D721Med (cell line): ENCODE measurements around the gene GDPD4.

ENCODE experiments used
- DNase-seq: peaks from one replicate; pipeline ENCODE4 v3.0.0; 2011; ENCODE audit warnings: low spot score; ENCODE audit not compliant: insufficient read length
- FAIRE-seq: peaks from 2 replicates; lab custom pipeline; 2011; peaks lifted over from hg19 to GRCh38; lab: Jason Lieb, UNC
- TF ChIP-seq, protein P1 (sequence below): IDR thresholded peaks from 2 replicates; pipeline ENCODE4 v1.5.1; 2012; ENCODE audit warnings: mild to moderate bottlenecking, control low read depth; ENCODE audit not compliant: insufficient read depth; ENCODE audit errors: missing control alignments

GDPD4 gene

DNA sequence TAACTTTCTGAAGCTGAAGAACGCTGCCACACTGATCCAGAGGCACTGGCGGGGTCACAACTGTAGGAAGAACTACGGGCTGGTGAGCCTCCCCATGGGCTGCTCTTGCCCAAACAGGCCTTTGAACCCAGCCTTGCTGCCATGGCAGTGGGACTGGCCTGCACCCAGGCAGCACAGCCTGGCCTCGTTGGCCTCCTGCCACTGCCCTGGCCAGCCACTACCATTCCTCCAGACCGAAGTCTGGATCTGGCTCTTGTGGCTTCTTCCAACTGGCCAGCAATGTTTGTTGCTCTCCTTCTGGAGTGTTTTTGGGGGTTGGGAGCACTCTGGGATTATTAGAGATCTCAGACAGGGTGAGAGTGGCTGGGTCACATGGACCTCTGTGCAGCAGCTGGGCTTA is 122.4 kb downstream of the GDPD4 start:
- TF ChIP-seq, protein P1, sequence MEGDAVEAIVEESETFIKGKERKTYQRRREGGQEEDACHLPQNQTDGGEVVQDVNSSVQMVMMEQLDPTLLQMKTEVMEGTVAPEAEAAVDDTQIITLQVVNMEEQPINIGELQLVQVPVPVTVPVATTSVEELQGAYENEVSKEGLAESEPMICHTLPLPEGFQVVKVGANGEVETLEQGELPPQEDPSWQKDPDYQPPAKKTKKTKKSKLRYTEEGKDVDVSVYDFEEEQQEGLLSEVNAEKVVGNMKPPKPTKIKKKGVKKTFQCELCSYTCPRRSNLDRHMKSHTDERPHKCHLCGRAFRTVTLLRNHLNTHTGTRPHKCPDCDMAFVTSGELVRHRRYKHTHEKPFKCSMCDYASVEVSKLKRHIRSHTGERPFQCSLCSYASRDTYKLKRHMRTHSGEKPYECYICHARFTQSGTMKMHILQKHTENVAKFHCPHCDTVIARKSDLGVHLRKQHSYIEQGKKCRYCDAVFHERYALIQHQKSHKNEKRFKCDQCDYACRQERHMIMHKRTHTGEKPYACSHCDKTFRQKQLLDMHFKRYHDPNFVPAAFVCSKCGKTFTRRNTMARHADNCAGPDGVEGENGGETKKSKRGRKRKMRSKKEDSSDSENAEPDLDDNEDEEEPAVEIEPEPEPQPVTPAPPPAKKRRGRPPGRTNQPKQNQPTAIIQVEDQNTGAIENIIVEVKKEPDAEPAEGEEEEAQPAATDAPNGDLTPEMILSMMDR, result no peak
- DNase-seq, result no peak
- no peak for FAIRE-seq

DNA sequence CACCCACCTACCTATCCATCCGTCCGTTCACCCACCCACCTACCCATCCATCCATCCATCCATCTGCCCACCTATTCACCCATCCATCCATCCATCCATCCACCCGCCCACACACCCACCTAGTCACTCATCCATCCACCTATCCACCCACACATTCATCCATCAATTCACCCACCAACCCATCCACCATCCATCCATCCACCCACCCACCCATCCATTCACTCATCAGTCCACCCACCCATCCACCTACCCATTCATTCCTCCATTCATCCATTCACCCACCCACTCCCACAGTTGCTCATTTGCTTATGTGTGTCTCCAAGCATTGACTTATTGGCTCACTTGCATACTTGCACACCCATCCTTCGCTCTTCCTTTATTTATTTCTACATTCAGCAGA is 123.3 kb downstream of the GDPD4 start:
- FAIRE-seq, result no peak
- no peak for DNase-seq
- TF ChIP-seq, protein P1, result no peak

DNA sequence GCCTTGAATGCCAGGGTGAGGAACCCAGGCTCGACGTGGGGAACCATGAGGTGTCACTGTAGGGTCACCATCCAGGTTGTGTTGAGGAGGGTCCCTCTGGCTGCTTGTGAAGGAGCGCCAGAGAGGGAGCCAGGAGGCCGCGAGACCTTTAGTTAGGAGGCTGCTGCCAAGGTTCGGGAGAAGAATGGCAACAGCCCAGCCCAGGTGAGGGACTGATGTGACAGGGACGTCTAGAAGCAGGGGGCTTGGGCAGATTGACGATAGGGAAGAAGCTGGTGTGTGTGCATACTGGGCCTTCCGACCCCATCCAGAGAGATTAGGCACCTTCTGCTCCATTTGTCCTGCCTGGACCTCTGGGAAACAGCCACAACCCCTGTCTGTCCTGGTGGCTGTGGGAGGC is 124.5 kb downstream of the GDPD4 start:
- FAIRE-seq (no peak), DNase-seq (no peak)
- TF ChIP-seq, protein P1, result no peak

DNA sequence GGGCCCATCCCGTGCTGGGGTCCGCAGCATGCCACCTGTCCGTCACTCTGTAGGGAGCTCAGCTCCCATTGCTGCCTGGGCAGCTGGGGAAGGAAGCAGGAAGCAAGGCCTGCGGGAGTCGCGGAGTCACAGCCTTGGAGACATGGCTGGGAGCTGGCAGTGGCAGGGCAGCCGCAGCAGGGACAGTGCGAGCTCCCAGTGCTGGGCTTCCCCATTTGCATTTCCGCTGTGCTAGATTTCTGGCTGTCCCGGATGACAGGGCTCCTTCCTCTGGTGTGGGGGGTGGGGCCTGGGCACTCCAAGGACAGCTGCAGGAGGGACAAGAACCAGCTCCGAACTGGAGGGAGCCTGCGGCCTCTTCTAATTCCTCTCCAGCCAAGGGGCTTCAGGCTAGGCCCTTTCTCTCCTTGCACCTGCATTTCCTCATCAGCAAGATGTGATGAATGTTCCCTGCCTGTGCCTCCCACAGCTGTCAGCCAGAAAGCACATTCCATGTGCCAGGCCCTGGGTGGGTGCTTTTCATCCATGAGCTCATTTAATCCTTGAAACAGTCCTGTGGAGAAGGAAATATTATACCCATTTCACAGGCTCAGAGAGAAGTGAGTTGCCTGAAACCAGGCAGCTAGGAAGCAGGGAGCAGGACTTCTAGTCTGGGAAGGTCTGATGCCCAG is 125.5 kb downstream of the GDPD4 start:
- DNase-seq (no peak), FAIRE-seq (no peak)
- TF ChIP-seq, protein P1, result no peak

DNA sequence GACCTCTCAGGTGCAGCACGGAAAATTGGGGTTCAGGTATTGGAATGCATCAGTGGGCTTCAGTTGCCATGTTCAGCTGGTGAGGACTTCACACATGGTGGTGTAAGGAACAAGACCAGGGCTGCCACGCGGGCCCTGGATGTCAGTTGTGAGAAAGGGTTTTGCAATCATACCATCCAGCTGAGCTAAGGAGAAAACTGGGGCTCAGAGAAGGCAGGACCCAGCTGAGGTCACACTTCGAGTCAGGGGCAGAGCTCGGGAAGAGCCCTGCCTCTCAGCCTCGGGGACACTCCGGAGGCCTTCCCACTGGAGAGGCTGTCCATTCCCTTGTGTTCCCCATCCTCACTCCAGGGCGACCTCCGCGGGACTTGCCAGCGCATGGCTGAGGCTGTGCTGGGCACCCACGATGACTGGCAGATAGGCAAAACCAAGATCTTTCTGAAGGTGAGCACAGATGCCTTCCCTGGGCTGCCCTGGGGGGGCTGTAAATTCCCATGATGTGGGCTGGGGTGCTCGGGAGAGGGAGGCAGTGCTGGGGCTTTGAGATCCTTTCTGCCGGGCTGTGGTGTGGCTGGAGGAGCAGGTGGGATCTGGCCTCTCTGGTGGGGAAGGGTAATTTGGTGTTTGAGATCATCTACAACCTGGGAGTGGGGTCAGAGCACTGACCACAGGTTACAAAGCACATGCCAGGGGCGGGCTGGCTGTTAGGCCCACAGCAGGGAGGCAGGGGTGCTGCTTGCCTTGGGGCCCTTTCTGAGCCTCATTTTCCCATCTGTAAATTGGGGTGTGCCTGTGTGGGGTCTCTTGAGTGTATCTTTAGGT is 126.3 kb downstream of the GDPD4 start:
- TF ChIP-seq, protein P1, result no peak
- no peak for DNase-seq
- no peak for FAIRE-seq

DNA sequence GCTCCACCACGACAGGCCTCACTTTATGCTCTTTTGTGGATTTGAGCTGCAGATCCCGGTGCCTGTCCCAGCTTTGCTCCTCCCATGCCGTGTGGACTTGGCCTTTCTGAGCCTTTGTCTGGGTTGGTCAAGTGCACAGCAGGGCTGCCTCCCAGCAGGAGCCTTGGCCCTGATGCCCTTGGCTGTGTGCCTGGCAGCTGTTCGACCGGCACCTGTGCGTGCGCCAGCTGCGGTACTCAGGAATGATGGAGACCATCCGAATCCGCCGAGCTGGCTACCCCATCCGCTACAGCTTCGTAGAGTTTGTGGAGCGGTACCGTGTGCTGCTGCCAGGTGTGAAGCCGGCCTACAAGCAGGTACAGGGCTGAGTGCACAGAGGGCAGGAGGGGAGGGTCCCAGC is 126.9 kb downstream of the GDPD4 start:
- TF ChIP-seq, protein P1, result no peak
- FAIRE-seq (no peak), DNase-seq (no peak)

DNA sequence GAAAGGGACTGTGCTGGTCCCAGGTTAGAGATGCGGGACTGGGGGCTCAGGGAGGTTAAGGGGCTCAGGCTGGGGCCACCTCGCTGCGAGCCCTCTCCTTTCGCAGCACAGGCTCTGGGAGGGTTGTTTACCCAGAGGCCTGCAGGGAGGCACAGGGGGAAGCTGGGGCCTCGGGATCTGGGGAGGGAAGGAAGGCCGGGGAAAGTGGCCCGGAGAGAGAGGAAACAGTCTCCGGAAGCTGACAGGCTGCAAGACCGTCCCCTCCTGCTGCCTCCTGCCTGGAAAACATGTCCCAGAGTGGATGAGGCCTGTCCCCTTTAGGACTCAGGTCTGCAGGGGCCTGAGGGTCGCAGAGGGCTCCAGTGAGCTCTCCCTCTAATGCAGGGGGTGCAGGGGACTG is 128.0 kb downstream of the GDPD4 start:
- DNase-seq (no peak), FAIRE-seq (no peak)
- TF ChIP-seq, protein P1, result no peak
